ENCODE measurements around the gene SOX6.
"Not testable (repeated sequence)": the region's sequence is repeated elsewhere in the genome, so short reads cannot be mapped to it uniquely, and the experiment has no call there.

Gene SOX6

GRCh38 chr11:16149476-16149875, 206.9 kb downstream of the SOX6 start:
- DNase-seq (ENCODE audit: low read depth), result no peak

GRCh38 chr11:16148301-16148931, 207.9 kb downstream of the SOX6 start:
- DNase-seq (ENCODE audit: low read depth), result no peak

GRCh38 chr11:16146980-16147379, 209.4 kb downstream of the SOX6 start:
- not testable (repeated sequence) for DNase-seq (ENCODE audit: low read depth)

- DNase-seq (ENCODE audit: low read depth), result not testable (repeated sequence)
Measured at GRCh38 chr11:16141614-16142013, 214.7 kb downstream of the SOX6 start.

GRCh38 chr11:16141162-16141561, 215.2 kb downstream of the SOX6 start:
- not testable (repeated sequence) for DNase-seq (ENCODE audit: low read depth)

GRCh38 chr11:16136792-16137390, 219.5 kb downstream of the SOX6 start:
- no peak for DNase-seq (ENCODE audit: low read depth)

GRCh38 chr11:16133867-16134266, 222.5 kb downstream of the SOX6 start:
- DNase-seq (ENCODE audit: low read depth), result no peak

GRCh38 chr11:16127732-16128131, 228.6 kb downstream of the SOX6 start:
- DNase-seq (ENCODE audit: low read depth), result no peak

GRCh38 chr11:16126362-16126761, 230.0 kb downstream of the SOX6 start:
- no peak for DNase-seq (ENCODE audit: low read depth)

- no peak for DNase-seq (ENCODE audit: low read depth)
Measured at GRCh38 chr11:16125796-16126195, 230.6 kb downstream of the SOX6 start.

GRCh38 chr11:16124390-16124789, 232.0 kb downstream of the SOX6 start:
- no peak for DNase-seq (ENCODE audit: low read depth)

GRCh38 chr11:16121853-16122252, 234.5 kb downstream of the SOX6 start:
- DNase-seq (ENCODE audit: low read depth), result no peak

GRCh38 chr11:16120008-16120407, 236.3 kb downstream of the SOX6 start:
- no peak for DNase-seq (ENCODE audit: low read depth)

- no peak for DNase-seq (ENCODE audit: low read depth)
Measured at GRCh38 chr11:16117989-16118756, 238.2 kb downstream of the SOX6 start.

GRCh38 chr11:16114978-16115871, 241.1 kb downstream of the SOX6 start:
- no peak for DNase-seq (ENCODE audit: low read depth)

GRCh38 chr11:16114431-16114830, 241.9 kb downstream of the SOX6 start:
- no peak for DNase-seq (ENCODE audit: low read depth)

- no peak for DNase-seq (ENCODE audit: low read depth)
Measured at GRCh38 chr11:16111690-16112089, 244.7 kb downstream of the SOX6 start.

- no peak for DNase-seq (ENCODE audit: low read depth)
Measured at GRCh38 chr11:16110886-16111285, 245.5 kb downstream of the SOX6 start.

- DNase-seq (ENCODE audit: low read depth), result no peak
Measured at GRCh38 chr11:16099343-16099900, 256.9 kb downstream of the SOX6 start.

- no peak for DNase-seq (ENCODE audit: low read depth)
Measured at GRCh38 chr11:16098526-16099205, 257.7 kb downstream of the SOX6 start.

- DNase-seq (ENCODE audit: low read depth), result no peak
Measured at GRCh38 chr11:16097543-16097942, 258.8 kb downstream of the SOX6 start.

All from CMK (cell line).